ENCODE data around the gene COMMD6.

DNA sequence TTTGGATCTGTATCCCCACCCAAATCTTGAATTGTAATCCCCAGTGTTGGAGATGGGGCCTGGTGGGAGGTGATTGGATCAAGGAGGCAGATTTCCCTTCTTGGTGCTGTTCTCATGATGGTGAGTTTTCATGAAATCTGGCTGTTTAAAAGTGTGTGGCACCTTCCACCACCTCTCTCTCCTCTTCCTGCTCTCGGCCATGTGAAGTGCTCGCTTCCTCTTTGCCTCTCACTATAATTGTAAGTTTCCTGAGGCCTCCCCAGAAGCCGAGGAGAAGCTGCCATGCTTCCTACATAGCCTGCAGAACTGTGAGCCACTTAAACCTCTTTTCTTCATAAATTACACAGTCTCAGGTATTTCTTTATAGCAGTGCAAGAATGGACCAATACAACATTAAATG lies 15.7 kb downstream of the COMMD6 start:
- TF ChIP-seq, protein P1, sequence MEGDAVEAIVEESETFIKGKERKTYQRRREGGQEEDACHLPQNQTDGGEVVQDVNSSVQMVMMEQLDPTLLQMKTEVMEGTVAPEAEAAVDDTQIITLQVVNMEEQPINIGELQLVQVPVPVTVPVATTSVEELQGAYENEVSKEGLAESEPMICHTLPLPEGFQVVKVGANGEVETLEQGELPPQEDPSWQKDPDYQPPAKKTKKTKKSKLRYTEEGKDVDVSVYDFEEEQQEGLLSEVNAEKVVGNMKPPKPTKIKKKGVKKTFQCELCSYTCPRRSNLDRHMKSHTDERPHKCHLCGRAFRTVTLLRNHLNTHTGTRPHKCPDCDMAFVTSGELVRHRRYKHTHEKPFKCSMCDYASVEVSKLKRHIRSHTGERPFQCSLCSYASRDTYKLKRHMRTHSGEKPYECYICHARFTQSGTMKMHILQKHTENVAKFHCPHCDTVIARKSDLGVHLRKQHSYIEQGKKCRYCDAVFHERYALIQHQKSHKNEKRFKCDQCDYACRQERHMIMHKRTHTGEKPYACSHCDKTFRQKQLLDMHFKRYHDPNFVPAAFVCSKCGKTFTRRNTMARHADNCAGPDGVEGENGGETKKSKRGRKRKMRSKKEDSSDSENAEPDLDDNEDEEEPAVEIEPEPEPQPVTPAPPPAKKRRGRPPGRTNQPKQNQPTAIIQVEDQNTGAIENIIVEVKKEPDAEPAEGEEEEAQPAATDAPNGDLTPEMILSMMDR (IDR thresholded peaks at IDR 0.05) = no peak
- TF ChIP-seq POLR2A (IDR thresholded peaks at IDR 0.05) = no peak

Data from testis (tissue), 2 donors.